Tracheal epithelial cell (primary cell): ENCODE measurements around the gene PSMD7. TPM values are rescaled to one million over a fixed set of nuclear protein-coding genes. Genes with fewer than 3 reads are reported as not detected.

Source experiments
- total RNA-seq: library from RNA; depleted of rRNA; stranded (reverse); fragments of >200 nt; gene quantifications from 2 replicates; pipeline ENCODE4 v1.2.1, GENCODE V29; 2014

Gene PSMD7
- total RNA-seq = 76.7 and 83.9 TPM in 2 replicates

GRCh38 chr16:74296432-74297144 lies at the start of gene PSMD7:
Gene PSMD7 (plus strand): TSS chr16:74296814. CDS start chr16:74296915, 101 bp downstream.

Other genes starting within 250 kb of the PSMD7 start
- gene NPIPB15, start 79.5 kb downstream of the PSMD7 start, total RNA-seq = 0.72 TPM in 1 of 2 replicates, not detected in the other
- gene CLEC18B, start 124.7 kb downstream of the PSMD7 start, total RNA-seq = 2.4 TPM in 1 of 2 replicates, not detected in the other